ENCODE data around the gene ABCB8. TPM values are rescaled to one million over a fixed set of nuclear protein-coding genes. Genes with fewer than 3 reads are reported as not detected.

Gene ABCB8
- total and polyA plus RNA-seq, 4 donors: 12.4 to 30.2 (median 22.5) TPM

- H3K4me3 ChIP-seq (ENCODE audit: low read depth in 1 of 3, low read length in 3 of 3): peak overlapping the region in 1 of 3 donors; percentile 26
- no peaks in the 10 kb centered on the region for H3K36me3 ChIP-seq (ENCODE audit: control insufficient read depth in 4 of 4, insufficient read depth in 3 of 4, low read depth in 1 of 4, low read length in 3 of 4)
- WGBS: 14% methylated on average over 20 of the region's 20 CpGs
- no peak overlapping the region for H3K9ac ChIP-seq (ENCODE audit: low read depth in 1 of 2, low read length in 2 of 2)
- H3K27me3 ChIP-seq (ENCODE audit: control insufficient read depth in 4 of 4, insufficient read depth in 4 of 4, low read length in 3 of 4): peaks cover 0 to 2% (median 0%) of the 10 kb centered on the region in 4 donors
- no peak overlapping the region for H3K27ac ChIP-seq (ENCODE audit: low read depth in 1 of 2, low read length in 2 of 2)
- no peaks in the 10 kb centered on the region for H3K9me3 ChIP-seq (ENCODE audit: control insufficient read depth in 4 of 4, low read length in 3 of 4)
- DNase-seq (ENCODE audit: low spot score): no peak
- peaks cover 6 to 15% (median 10%) of the 10 kb centered on the region in 4 donors for H3K4me1 ChIP-seq (ENCODE audit: control insufficient read depth in 4 of 4, insufficient read depth in 4 of 4, low read length in 3 of 4)
- TF ChIP-seq SP1 (IDR thresholded peaks at IDR 0.05): no peak
- TF ChIP-seq CTCF (IDR thresholded peaks at IDR 0.05; ENCODE audit: low read depth, low read length, missing input control): no peak
- TF ChIP-seq TAF1 (conservative IDR thresholded peaks at IDR 0.05): no peak
- no peak for TF ChIP-seq MAX (IDR thresholded peaks at IDR 0.05)
- TF ChIP-seq FOXA1 (IDR thresholded peaks at IDR 0.05): no peak
- TF ChIP-seq RAD21 (IDR thresholded peaks at IDR 0.05): no peak
- TF ChIP-seq YY1 (IDR thresholded peaks at IDR 0.05): no peak
- no peak for TF ChIP-seq GABPA (IDR thresholded peaks at IDR 0.05 in 1 of 2, conservative IDR thresholded peaks at IDR 0.05 in 1 of 2)
- no peak for TF ChIP-seq JUND (IDR thresholded peaks at IDR 0.05)
- TF ChIP-seq EGR1 (IDR thresholded peaks at IDR 0.05; ENCODE audit: low read depth in 2 of 2): no peak
- TF ChIP-seq HNF4G (IDR thresholded peaks at IDR 0.05): no peak
- no peak for TF ChIP-seq ZBTB33 (IDR thresholded peaks at IDR 0.05)
- TF ChIP-seq HNF4A (conservative IDR thresholded peaks at IDR 0.05): no peak
- TF ChIP-seq ATF3 (IDR thresholded peaks at IDR 0.05): no peak
- no peak for TF ChIP-seq RXRA (IDR thresholded peaks at IDR 0.05)
- no peak for TF ChIP-seq NR2F2 (IDR thresholded peaks at IDR 0.05)
- TF ChIP-seq FOXA2 (IDR thresholded peaks at IDR 0.05): no peak
- no peak for TF ChIP-seq REST (IDR thresholded peaks at IDR 0.05)
These were observed 9.2 kb upstream of the ABCB8 start for GRCh38 chr7:151019130-151019447.

Data from liver (tissue), 9 donors.